H1 (cell line): ENCODE data around the gene LTA. TPM values are rescaled to one million over a fixed set of nuclear protein-coding genes. Genes with fewer than 3 reads are reported as not detected.

Experiments used
- CTCF ChIA-PET: fragments of 300-600 bp; sonication (Branson Sonifier 250); formaldehyde crosslinking; loops from one replicate; lab custom pipeline; 2021; ENCODE audit not compliant: partially characterized antibody; lab: Charles Lee
- POLR2A ChIA-PET: fragments of 300-600 bp; sonication (Branson Sonifier 250); formaldehyde crosslinking; loops from one replicate; lab custom pipeline; 2021; ENCODE audit warnings: inconsistent platforms; ENCODE audit not compliant: partially characterized antibody; lab: Charles Lee
- DNase-seq, 2 experiments: peaks; one replicate each; pipeline versions ENCODE4 v3.0.0 to v3.0.0-alpha.2; 2010 to 2022; ENCODE audit warnings: low spot score in 2 of 2, low read depth in 1 of 2, mixed read lengths in 1 of 2
- FAIRE-seq: peaks from 2 replicates; lab custom pipeline; 2011; peaks lifted over from hg19 to GRCh38; lab: Jason Lieb, UNC
- H2AFZ ChIP-seq: 2 replicates; pipeline ENCODE4 v1.8.1; 2012; ENCODE audit warnings: low read length, inconsistent platforms
- H2AK5ac ChIP-seq: 2 replicates; pipeline ENCODE4 v1.6.1; 2013; ENCODE audit warnings: low read depth, low read length
- H2BK120ac ChIP-seq: replicated peaks from 2 replicates; pipeline ENCODE3; 2013; ENCODE audit warnings: low read depth, low read length, inconsistent platforms
- H2BK12ac ChIP-seq: 2 replicates; pipeline ENCODE4 v1.6.1; 2013; ENCODE audit warnings: low read depth, low read length
- H2BK15ac ChIP-seq: 2 replicates; pipeline ENCODE4 v1.6.1; 2013; ENCODE audit warnings: low read length
- H2BK20ac ChIP-seq: 2 replicates; pipeline ENCODE4 v1.6.1; 2013; ENCODE audit warnings: low read length
- H2BK5ac ChIP-seq: 2 replicates; pipeline ENCODE4 v1.6.1; 2013; ENCODE audit warnings: low read depth, low read length
- H3K14ac ChIP-seq: 2 replicates; pipeline ENCODE4 v1.6.1; 2013; ENCODE audit warnings: inconsistent platforms; ENCODE audit not compliant: insufficient read length
- H3K18ac ChIP-seq: 2 replicates; pipeline ENCODE4 v1.6.1; 2013; ENCODE audit warnings: low read length; ENCODE audit errors: extremely low read depth
- H3K23ac ChIP-seq: 2 replicates; pipeline ENCODE4 v1.6.1; 2013; ENCODE audit warnings: inconsistent platforms; ENCODE audit not compliant: insufficient read length
- H3K23me2 ChIP-seq: 2 replicates; pipeline ENCODE4 v1.6.1; 2013; ENCODE audit warnings: low read depth, low read length
- H3K27ac ChIP-seq: 2 replicates; pipeline ENCODE4 v1.6.1; 2011; ENCODE audit warnings: low read depth, low read length, inconsistent platforms
- H3K27me3 ChIP-seq, 4 experiments: replicated peaks in 1 of 4; 1 replicate in 1 of 4; 2 replicates in 3 of 4; pipeline versions ENCODE4 v1.6.1 to v1.8.1; 2011 to 2013; ENCODE audit warnings: low read length in 3 of 4, mild to moderate bottlenecking in 3 of 4, inconsistent platforms in 2 of 4, mixed read lengths in 2 of 4, moderate library complexity in 1 of 4; ENCODE audit not compliant: control insufficient read depth in 3 of 4, insufficient read depth in 3 of 4; ENCODE audit errors: extremely low read depth in 1 of 4
- H3K36me3 ChIP-seq, 4 experiments: 2 replicates each; pipeline versions ENCODE4 v1.6.1 to v1.8.1; 2011 to 2013; ENCODE audit warnings: mild to moderate bottlenecking in 4 of 4, low read length in 3 of 4, moderate library complexity in 2 of 4, control low read depth in 1 of 4, inconsistent platforms in 1 of 4; ENCODE audit not compliant: insufficient read depth in 4 of 4, control insufficient read depth in 2 of 4
- H3K4ac ChIP-seq: replicated peaks from 2 replicates; pipeline ENCODE3; 2013; ENCODE audit warnings: low read length, low read depth, mixed read lengths, inconsistent platforms; ENCODE audit not compliant: insufficient read length
- H3K4me1 ChIP-seq, 4 experiments: replicated peaks in 1 of 4; 1 replicate in 1 of 4; 2 replicates in 3 of 4; pipeline versions ENCODE4 v1.6.1 to v1.8.1; 2011 to 2013; ENCODE audit warnings: low read length in 3 of 4, inconsistent platforms in 2 of 4, mixed read lengths in 1 of 4; ENCODE audit not compliant: insufficient read depth in 4 of 4, control insufficient read depth in 3 of 4
- H3K4me2 ChIP-seq, 2 experiments: 2 replicates each; pipeline versions ENCODE4 v1.6.1 to v1.8.1; 2011 to 2013; ENCODE audit warnings: low read depth in 2 of 2, low read length in 2 of 2, control low read depth in 1 of 2, inconsistent platforms in 1 of 2, mild to moderate bottlenecking in 1 of 2; ENCODE audit not compliant: insufficient read depth in 1 of 2
- H3K4me3 ChIP-seq, 4 experiments: fragments of 200-600, 300-600 bp in 1 of 4; sonication (generic), shearing (Covaris generic), sonication (Bioruptor Twin) in 1 of 4; 2 replicates each; pipeline versions ENCODE4 v1.5.1 to v1.8.1; 2011 to 2016; ENCODE audit warnings: low read length in 4 of 4, low read depth in 3 of 4, control low read depth in 2 of 4, inconsistent platforms in 2 of 4, mild to moderate bottlenecking in 2 of 4, mixed read lengths in 1 of 4, moderate library complexity in 1 of 4; ENCODE audit not compliant: insufficient read depth in 2 of 4; ENCODE audit errors: extremely low read depth in 1 of 4
- H3K56ac ChIP-seq: replicated peaks from 2 replicates; pipeline ENCODE3; 2013; ENCODE audit warnings: low read depth, mild to moderate bottlenecking, mixed read lengths, low read length, inconsistent platforms; ENCODE audit not compliant: insufficient read length
- H3K79me1 ChIP-seq: 2 replicates; pipeline ENCODE4 v1.6.1; 2013; ENCODE audit warnings: low read depth, low read length, control low read depth
- H3K79me2 ChIP-seq, 2 experiments: 2 replicates each; pipeline versions ENCODE4 v1.6.1 to v1.8.1; 2012 to 2013; ENCODE audit warnings: low read length in 2 of 2, mild to moderate bottlenecking in 2 of 2, inconsistent platforms in 1 of 2; ENCODE audit not compliant: insufficient read depth in 2 of 2, control insufficient read depth in 1 of 2
- H3K9ac ChIP-seq, 4 experiments: replicated peaks in 1 of 4; 1 replicate in 1 of 4; 2 replicates in 3 of 4; pipeline versions ENCODE4 v1.6.1 to v1.8.1; 2011 to 2013; ENCODE audit warnings: low read depth in 3 of 4, low read length in 3 of 4, control low read depth in 2 of 4, mild to moderate bottlenecking in 2 of 4, moderate library complexity in 2 of 4, inconsistent platforms in 1 of 4; ENCODE audit errors: extremely low read depth in 1 of 4
- H3K9me3 ChIP-seq, 2 experiments: 2 replicates each; pipeline versions ENCODE4 v1.6.1 to v1.8.1; 2012 to 2013; ENCODE audit warnings: mild to moderate bottlenecking in 2 of 2, moderate library complexity in 2 of 2, control low read depth in 1 of 2, inconsistent platforms in 1 of 2, low read depth in 1 of 2, low read length in 1 of 2, mixed read lengths in 1 of 2; ENCODE audit not compliant: insufficient read depth in 2 of 2
- H4K20me1 ChIP-seq, 2 experiments: replicated peaks in 1 of 2; 2 replicates each; pipeline versions ENCODE3 to v1.8.1; 2011 to 2013; ENCODE audit warnings: inconsistent platforms in 2 of 2, low read length in 2 of 2, mild to moderate bottlenecking in 1 of 2; ENCODE audit not compliant: insufficient read depth in 2 of 2, control insufficient read depth in 1 of 2
- H4K5ac ChIP-seq: 2 replicates; pipeline ENCODE4 v1.6.1; 2013; ENCODE audit warnings: low read length, low read depth, mixed read lengths, inconsistent platforms; ENCODE audit not compliant: insufficient read length
- H4K8ac ChIP-seq: 2 replicates; pipeline ENCODE4 v1.8.0; 2013; ENCODE audit warnings: mild to moderate bottlenecking, moderate library complexity, low read length, inconsistent platforms; ENCODE audit not compliant: insufficient read depth; ENCODE audit errors: extremely low read depth
- H4K91ac ChIP-seq: replicated peaks from 2 replicates; pipeline ENCODE3; 2013; ENCODE audit warnings: low read length, mixed read lengths, inconsistent platforms; ENCODE audit not compliant: insufficient read length
- CREB1 ChIP-seq: IDR thresholded peaks from 2 replicates; pipeline ENCODE4 v1.6.1; 2012; ENCODE audit warnings: inconsistent platforms
- KDM1A ChIP-seq: fragments of 200-600, 300-600 bp; sonication (generic); IDR thresholded peaks from 2 replicates; pipeline ENCODE4 v1.7.1; 2016; ENCODE audit warnings: mild to moderate bottlenecking, low read length, borderline replicate concordance
- MAX ChIP-seq: IDR thresholded peaks from 2 replicates; pipeline ENCODE4 v1.6.1; 2012; ENCODE audit warnings: inconsistent platforms
- RAD21 ChIP-seq, 2 experiments: IDR thresholded peaks in 1 of 2; conservative IDR thresholded peaks in 1 of 2; 2 replicates each; pipeline ENCODE4 v1.6.1; 2011; ENCODE audit warnings: low read depth in 2 of 2, low read length in 2 of 2, improper control_type of control experiment in 1 of 2, inconsistent platforms in 1 of 2, mild to moderate bottlenecking in 1 of 2, moderate library complexity in 1 of 2
- RXRA ChIP-seq: IDR thresholded peaks from 2 replicates; pipeline ENCODE4 v1.6.1; 2011; ENCODE audit warnings: low read depth, mild to moderate bottlenecking, low read length, moderate library complexity; ENCODE audit not compliant: insufficient read depth
- YY1 ChIP-seq: IDR thresholded peaks from 2 replicates; pipeline ENCODE4 v1.6.1; 2011; ENCODE audit warnings: low read depth, mild to moderate bottlenecking, low read length
- WGBS, 2 experiments: shearing (Covaris generic) in 1 of 2; methylation state at CpG; one replicate each; pipeline versions ENCODE4 v1.1.6 to v1.1.7; 2013 to 2015; ENCODE audit warnings: low lambda C conversion rate in 2 of 2, mixed read lengths in 2 of 2, inconsistent platforms in 1 of 2, low coverage in 1 of 2, missing lambda C conversion rate in 1 of 2; ENCODE audit not compliant: insufficient replicate concordance in 2 of 2, insufficient coverage in 1 of 2, insufficient read length in 1 of 2; ENCODE audit errors: extremely low coverage in 1 of 2, missing lambda C conversion rate in 1 of 2; 5-methylcytosine and 5-hydroxymethylcytosine counted together
- polyA plus RNA-seq, 7 experiments: library from polyadenylated mRNA; depleted of rRNA in 3 of 7; stranded (reverse) in 5 of 7; unstranded in 2 of 7; fragments of >200 nt in 5 of 7; fragments of 200-250 nt in 2 of 7; gene quantifications; 1 replicate in 5 of 7; 2 replicates in 1 of 7; 4 replicates in 1 of 7; pipeline versions ENCODE4 v1.2.1 to v1.2.3, GENCODE V29; 2011 to 2013; ENCODE audit warnings: missing spikeins in 2 of 7, mixed read lengths in 2 of 7
- total RNA-seq: library from RNA; stranded (reverse); fragmentation: NEBNext Ultra II Directional; extraction: Animal tissue kit (Norgen Biotek cat#: 25700); gene quantifications from 2 replicates; pipeline ENCODE4 v1.2.1, GENCODE V29; 2021
- TF ChIP-seq, protein P1 (sequence below), 3 experiments: IDR thresholded peaks; 1 replicate in 2 of 3; 2 replicates in 1 of 3; pipeline versions ENCODE4 v1.5.1 to v1.6.1; 2011; ENCODE audit warnings: low read length in 3 of 3, mild to moderate bottlenecking in 3 of 3, inconsistent platforms in 2 of 3, low read depth in 1 of 3, moderate library complexity in 1 of 3; ENCODE audit not compliant: insufficient read depth in 1 of 3; ENCODE audit errors: control extremely low read depth in 1 of 3

The LTA gene
- total and polyA plus RNA-seq, 2 of the 8 experiments (the other 6 are each of a cell fraction or from before 2014, with no cell fraction given) = not detected

GRCh38 chr6:31597006-31597405 is 24.9 kb downstream of the LTA start:
- Histone ChIP-seq H2AFZ (no peak overlapping the region), H3K36me3 (no peaks in the 10 kb centered on the region), H4K20me1 (no peaks in the 10 kb centered on the region), H2BK120ac (no peak overlapping the region), H3K27ac (no peak overlapping the region), H3K27me3 (no peaks in the 10 kb centered on the region), H3K18ac (no peak overlapping the region), H4K8ac (no peak overlapping the region), H3K14ac (no peak overlapping the region), H3K79me2 (no peaks in the 10 kb centered on the region), H2AK5ac (no peak overlapping the region), H2BK12ac (no peak overlapping the region), H2BK5ac (no peak overlapping the region), H3K4me1 (no peaks in the 10 kb centered on the region), H3K4me2 (no peak overlapping the region), H2BK20ac (no peak overlapping the region), H3K4ac (no peak overlapping the region), H3K9me3 (no peaks in the 10 kb centered on the region), H4K91ac (no peak overlapping the region), H3K9ac (no peak overlapping the region), H2BK15ac (no peak overlapping the region), H3K4me3 (no peak overlapping the region), H3K56ac (no peak overlapping the region), H3K23me2 (no peaks in the 10 kb centered on the region), H4K5ac (no peak overlapping the region), H3K79me1 (no peaks in the 10 kb centered on the region), H3K23ac (no peak overlapping the region)
- CTCF ChIA-PET = interaction anchor here (0.6 to 22.0 kb wide), 23 partner anchors 12 to 1047 kb away, joined by 3 to 640 read pairs (median 4); partner anchors contain the start of genes AIF1, ATP6V1G2, DDX39B and LST1
- no peak for DNase-seq
- WGBS, 2 experiments = 64% methylated on average over 2 of the region's 2 CpGs; no CpG with 5 or more reads in 1 of the 2 experiments
- TF ChIP-seq CREB1 (no peak), RXRA (no peak), RAD21 (IDR thresholded peaks at IDR 0.05 in 1 of 2, conservative IDR thresholded peaks at IDR 0.05 in 1 of 2; ENCODE audit: low read depth in 2 of 2, low read length in 2 of 2) (peak; percentile 26 to 40; a peak in 3 of 4 replicates), KDM1A (0 out of 2 replicates have a peak, but pooled peaks have one; percentile 31), MAX (peak; percentile 43; the same call in 1 of the 2 replicates), YY1 (no peak)
- TF ChIP-seq, protein P1, sequence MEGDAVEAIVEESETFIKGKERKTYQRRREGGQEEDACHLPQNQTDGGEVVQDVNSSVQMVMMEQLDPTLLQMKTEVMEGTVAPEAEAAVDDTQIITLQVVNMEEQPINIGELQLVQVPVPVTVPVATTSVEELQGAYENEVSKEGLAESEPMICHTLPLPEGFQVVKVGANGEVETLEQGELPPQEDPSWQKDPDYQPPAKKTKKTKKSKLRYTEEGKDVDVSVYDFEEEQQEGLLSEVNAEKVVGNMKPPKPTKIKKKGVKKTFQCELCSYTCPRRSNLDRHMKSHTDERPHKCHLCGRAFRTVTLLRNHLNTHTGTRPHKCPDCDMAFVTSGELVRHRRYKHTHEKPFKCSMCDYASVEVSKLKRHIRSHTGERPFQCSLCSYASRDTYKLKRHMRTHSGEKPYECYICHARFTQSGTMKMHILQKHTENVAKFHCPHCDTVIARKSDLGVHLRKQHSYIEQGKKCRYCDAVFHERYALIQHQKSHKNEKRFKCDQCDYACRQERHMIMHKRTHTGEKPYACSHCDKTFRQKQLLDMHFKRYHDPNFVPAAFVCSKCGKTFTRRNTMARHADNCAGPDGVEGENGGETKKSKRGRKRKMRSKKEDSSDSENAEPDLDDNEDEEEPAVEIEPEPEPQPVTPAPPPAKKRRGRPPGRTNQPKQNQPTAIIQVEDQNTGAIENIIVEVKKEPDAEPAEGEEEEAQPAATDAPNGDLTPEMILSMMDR (IDR thresholded peaks at IDR 0.05; ENCODE audit: control extremely low read depth in 1 of 3, insufficient read depth in 1 of 3, low read depth in 1 of 3, low read length in 3 of 3) = peak in 2 of 3 experiments; percentile 48 to 52; a peak in 2 of 4 replicates
- POLR2A ChIA-PET = interaction anchor here (0.9 to 7.3 kb wide), 7 partner anchors 10 to 240 kb away, joined by 3 to 99 read pairs (median 3); partner anchors contain the start of genes ATP6V1G2, DDX39B and NFKBIL1
- FAIRE-seq = no peak
